K562 (cell line): ENCODE measurements around the gene DHDH. TPM values are rescaled to one million over a fixed set of nuclear protein-coding genes. Genes with fewer than 3 reads are reported as not detected.
A peak's percentile ranks its signal among the peaks of the same experiment; 100 is the strongest.

Source experiments
- ARNT ChIP-seq, 2 experiments: fragments of 450-650 bp; IDR thresholded peaks; 2 replicates each; pipeline ENCODE4 v1.6.1; 2016; ENCODE audit warnings: mild to moderate bottlenecking in 1 of 2
- ATF1 ChIP-seq, 2 experiments: fragments of 450-650 bp in 1 of 2; IDR thresholded peaks; 2 replicates each; pipeline ENCODE4 v1.6.1; 2016; ENCODE audit warnings: missing compliant biosample characterization in 1 of 2, missing genetic modification characterization in 1 of 2
- CREB1 ChIP-seq, 2 experiments: sonication (generic) in 1 of 2; formaldehyde crosslinking in 1 of 2; IDR thresholded peaks; 2 replicates each; pipeline versions ENCODE4 v1.6.1 to v1.8.0; 2012 to 2022; ENCODE audit warnings: inconsistent platforms in 1 of 2, mild to moderate bottlenecking in 1 of 2, missing genetic modification reagents in 1 of 2, moderate library complexity in 1 of 2
- ELF4 ChIP-seq: fragments of 450-650 bp; formaldehyde crosslinking; IDR thresholded peaks from 2 replicates; pipeline ENCODE4 v1.4.0; 2022; ENCODE audit warnings: missing genetic modification characterization
- L3MBTL2 ChIP-seq: fragments of 450-650 bp; IDR thresholded peaks from 2 replicates; pipeline ENCODE4 v1.6.1; 2016; ENCODE audit warnings: mild to moderate bottlenecking, moderate library complexity
- MAFF ChIP-seq: IDR thresholded peaks from 2 replicates; pipeline ENCODE4 v1.6.1; 2012; ENCODE audit warnings: low read length, improper control_type of control experiment
- MEF2D ChIP-seq: conservative IDR thresholded peaks from 2 replicates; pipeline ENCODE4 v1.6.1; 2016; ENCODE audit warnings: low read depth, missing genetic modification characterization, missing compliant biosample characterization
- MTA3 ChIP-seq: fragments of 450-650 bp; formaldehyde crosslinking; IDR thresholded peaks from 2 replicates; pipeline ENCODE4 v1.6.1; 2017; ENCODE audit warnings: mild to moderate bottlenecking, borderline replicate concordance
- RREB1 ChIP-seq: fragments of 250-450 bp; sonication (Bioruptor Pico); IDR thresholded peaks from 2 replicates; pipeline ENCODE4 v1.4.0; 2020
- ZNF165 ChIP-seq: fragments of 250-450 bp; sonication (Bioruptor Pico); IDR thresholded peaks from 2 replicates; pipeline ENCODE4 v1.4.0; 2020; ENCODE audit warnings: borderline replicate concordance
- ZNF212 ChIP-seq: fragments of 450-650 bp; formaldehyde crosslinking; IDR thresholded peaks from 2 replicates; pipeline ENCODE4 v1.4.0; 2020; ENCODE audit warnings: mild to moderate bottlenecking
- ZNF282 ChIP-seq: sonication (generic); formaldehyde crosslinking; IDR thresholded peaks from 2 replicates; pipeline ENCODE4 v1.8.1; 2023; ENCODE audit warnings: missing genetic modification reagents
- ZNF324 ChIP-seq: fragments of 250-450 bp; sonication (Bioruptor Pico); IDR thresholded peaks from 2 replicates; pipeline ENCODE4 v1.4.0; 2020; ENCODE audit warnings: mild to moderate bottlenecking
- polyA plus RNA-seq, 8 experiments: library from polyadenylated mRNA; depleted of rRNA in 4 of 8; stranded (reverse) in 5 of 8; unstranded in 3 of 8; fragments of >200 nt; fragmentation: Nextera tagmentation in 2 of 8; fragmentation: Illumina TruSeq in 1 of 8; extraction: Ambion mirVana in 2 of 8; extraction: Trizol in 1 of 8; gene quantifications; 2 replicates each; pipeline versions ENCODE4 v1.2.1 to v1.2.3, GENCODE V29; 2011 to 2014; ENCODE audit warnings: inconsistent platforms in 1 of 8, missing spikeins in 1 of 8
- total RNA-seq, 7 experiments: library from RNA; depleted of rRNA in 6 of 7; stranded (reverse); fragments of >200 nt in 6 of 7; fragmentation: Illumina TruSeq in 2 of 7; extraction: Trizol in 2 of 7; gene quantifications; 2 replicates each; pipeline versions ENCODE4 v1.2.1 to v1.2.3, GENCODE V29; 2011 to 2021; ENCODE audit warnings: low replicate concordance in 1 of 7
- TF ChIP-seq, protein P1 (sequence below): fragments of 200-400 bp; formaldehyde crosslinking; IDR thresholded peaks from 2 replicates; pipeline ENCODE4 v1.6.1; 2017; ENCODE audit warnings: mild to moderate bottlenecking, low read depth, low read length, moderate library complexity
- TF ChIP-seq, protein P2 (sequence below), 2 experiments: fragments of 450-650 bp in 1 of 2; IDR thresholded peaks; 2 replicates each; pipeline ENCODE4 v1.6.1; 2011 to 2017; ENCODE audit warnings: low read depth in 2 of 2, antibody characterized with exemption in 1 of 2, borderline replicate concordance in 1 of 2, low read length in 1 of 2, mild to moderate bottlenecking in 1 of 2, mixed read lengths in 1 of 2; ENCODE audit not compliant: control insufficient read depth in 1 of 2

The DHDH gene
- total and polyA plus RNA-seq, 9 of the 15 experiments (the other 6 are each of a cell fraction or from before 2014, with no cell fraction given) = 0.37 to 1.9 (median 0.87) TPM

- TF ChIP-seq, protein P1, sequence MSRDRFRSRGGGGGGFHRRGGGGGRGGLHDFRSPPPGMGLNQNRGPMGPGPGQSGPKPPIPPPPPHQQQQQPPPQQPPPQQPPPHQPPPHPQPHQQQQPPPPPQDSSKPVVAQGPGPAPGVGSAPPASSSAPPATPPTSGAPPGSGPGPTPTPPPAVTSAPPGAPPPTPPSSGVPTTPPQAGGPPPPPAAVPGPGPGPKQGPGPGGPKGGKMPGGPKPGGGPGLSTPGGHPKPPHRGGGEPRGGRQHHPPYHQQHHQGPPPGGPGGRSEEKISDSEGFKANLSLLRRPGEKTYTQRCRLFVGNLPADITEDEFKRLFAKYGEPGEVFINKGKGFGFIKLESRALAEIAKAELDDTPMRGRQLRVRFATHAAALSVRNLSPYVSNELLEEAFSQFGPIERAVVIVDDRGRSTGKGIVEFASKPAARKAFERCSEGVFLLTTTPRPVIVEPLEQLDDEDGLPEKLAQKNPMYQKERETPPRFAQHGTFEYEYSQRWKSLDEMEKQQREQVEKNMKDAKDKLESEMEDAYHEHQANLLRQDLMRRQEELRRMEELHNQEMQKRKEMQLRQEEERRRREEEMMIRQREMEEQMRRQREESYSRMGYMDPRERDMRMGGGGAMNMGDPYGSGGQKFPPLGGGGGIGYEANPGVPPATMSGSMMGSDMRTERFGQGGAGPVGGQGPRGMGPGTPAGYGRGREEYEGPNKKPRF = no peak
- TF ChIP-seq ZNF165 (CRISPR knock-in tag) = no peak
- TF ChIP-seq CREB1 (IDR thresholded peaks at IDR 0.05) = 0 out of 2 replicates have a peak, but pooled peaks have one; percentile 19
- 0 out of 2 replicates have a peak, but pooled peaks have one; percentile 6 for TF ChIP-seq CREB1 (CRISPR knock-in tag; IDR thresholded peaks at IDR 0.05)
- TF ChIP-seq ZNF212 (CRISPR knock-in tag) = no peak
- TF ChIP-seq, protein P2, sequence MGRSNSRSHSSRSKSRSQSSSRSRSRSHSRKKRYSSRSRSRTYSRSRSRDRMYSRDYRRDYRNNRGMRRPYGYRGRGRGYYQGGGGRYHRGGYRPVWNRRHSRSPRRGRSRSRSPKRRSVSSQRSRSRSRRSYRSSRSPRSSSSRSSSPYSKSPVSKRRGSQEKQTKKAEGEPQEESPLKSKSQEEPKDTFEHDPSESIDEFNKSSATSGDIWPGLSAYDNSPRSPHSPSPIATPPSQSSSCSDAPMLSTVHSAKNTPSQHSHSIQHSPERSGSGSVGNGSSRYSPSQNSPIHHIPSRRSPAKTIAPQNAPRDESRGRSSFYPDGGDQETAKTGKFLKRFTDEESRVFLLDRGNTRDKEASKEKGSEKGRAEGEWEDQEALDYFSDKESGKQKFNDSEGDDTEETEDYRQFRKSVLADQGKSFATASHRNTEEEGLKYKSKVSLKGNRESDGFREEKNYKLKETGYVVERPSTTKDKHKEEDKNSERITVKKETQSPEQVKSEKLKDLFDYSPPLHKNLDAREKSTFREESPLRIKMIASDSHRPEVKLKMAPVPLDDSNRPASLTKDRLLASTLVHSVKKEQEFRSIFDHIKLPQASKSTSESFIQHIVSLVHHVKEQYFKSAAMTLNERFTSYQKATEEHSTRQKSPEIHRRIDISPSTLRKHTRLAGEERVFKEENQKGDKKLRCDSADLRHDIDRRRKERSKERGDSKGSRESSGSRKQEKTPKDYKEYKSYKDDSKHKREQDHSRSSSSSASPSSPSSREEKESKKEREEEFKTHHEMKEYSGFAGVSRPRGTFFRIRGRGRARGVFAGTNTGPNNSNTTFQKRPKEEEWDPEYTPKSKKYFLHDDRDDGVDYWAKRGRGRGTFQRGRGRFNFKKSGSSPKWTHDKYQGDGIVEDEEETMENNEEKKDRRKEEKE (IDR thresholded peaks at IDR 0.05; ENCODE audit: borderline replicate concordance in 1 of 2, control insufficient read depth in 1 of 2, low read depth in 2 of 2, low read length in 1 of 2) = no peak
- TF ChIP-seq MEF2D (tag) = no peak
- no peak; the same call in 1 of the 2 replicates for TF ChIP-seq MAFF
- TF ChIP-seq L3MBTL2 = peak; percentile 53
- TF ChIP-seq ELF4 (CRISPR knock-in tag) = no peak
- no peak for TF ChIP-seq ZNF282 (CRISPR knock-in tag)
- TF ChIP-seq ZNF324 (CRISPR knock-in tag) = no peak; the same call in 1 of the 2 replicates
- TF ChIP-seq ARNT (IDR thresholded peaks at IDR 0.05) = peak; percentile 22 to 85; a peak in 1 of 4 replicates
- TF ChIP-seq ATF1 (CRISPR knock-in tag; IDR thresholded peaks at IDR 0.05) = no peak
- no peak for TF ChIP-seq ATF1 (tag; IDR thresholded peaks at IDR 0.05)
- TF ChIP-seq MTA3 = no peak; the same call in 1 of the 2 replicates
- no peak for TF ChIP-seq RREB1 (CRISPR knock-in tag)
Measured at GRCh38 chr19:48964205-48965039, 30.9 kb downstream of the DHDH start (continued).
